Gastroesophageal sphincter (tissue), 3 donors: ENCODE data around the gene COG4.

Experiments
- CTCF ChIP-seq, 4 experiments: fragments of 200-600 bp in 2 of 4; fragments of 450-650 bp in 2 of 4; sonication (generic) in 1 of 4; IDR thresholded peaks; one replicate each; pipeline ENCODE4 v1.5.1; 2017 to 2019; ENCODE audit warnings: antibody characterized with exemption in 4 of 4, mild to moderate bottlenecking in 2 of 4, moderate library complexity in 2 of 4
- EP300 ChIP-seq: sonication (generic); formaldehyde crosslinking; IDR thresholded peaks from one replicate; pipeline ENCODE4 v1.6.1; 2017; ENCODE audit warnings: antibody characterized with exemption, mild to moderate bottlenecking
- POLR2A ChIP-seq, 2 donors: fragments of 450-650 bp; IDR thresholded peaks; one replicate each; pipeline ENCODE4 v1.6.1; 2017; ENCODE audit warnings: antibody characterized with exemption in 2 of 2, mild to moderate bottlenecking in 2 of 2, moderate library complexity in 1 of 2
- POLR2AphosphoS5 ChIP-seq: sonication (generic); formaldehyde crosslinking; IDR thresholded peaks from one replicate; pipeline ENCODE4 v1.6.1; 2017; ENCODE audit warnings: antibody characterized with exemption

- TF ChIP-seq CTCF (IDR thresholded peaks at IDR 0.05) = no peak
- no peak for TF ChIP-seq POLR2A (IDR thresholded peaks at IDR 0.05)
- TF ChIP-seq POLR2AphosphoS5 = no peak
- TF ChIP-seq EP300 = no peak
Observed at GRCh38 chr16:70442344-70442743, 81.0 kb downstream of the COG4 start.
